Endodermal cell (in vitro differentiated cells): ENCODE results near the gene GABARAPL2. TPM values are rescaled to one million over a fixed set of nuclear protein-coding genes. Genes with fewer than 3 reads are reported as not detected.

ENCODE experiments used
- DNase-seq: peaks from one replicate; pipeline ENCODE4 v3.0.0-alpha.2; 2017
- H3K27ac ChIP-seq: 2 replicates; pipeline ENCODE4 v1.5.1; 2013; ENCODE audit warnings: mild to moderate bottlenecking, low read depth, low read length, moderate library complexity
- H3K27me3 ChIP-seq: 2 replicates; pipeline ENCODE4 v1.6.1; 2013; ENCODE audit warnings: mild to moderate bottlenecking, low read length, moderate library complexity; ENCODE audit not compliant: insufficient read depth, control insufficient read depth, poor library complexity, severe bottlenecking
- H3K36me3 ChIP-seq: 2 replicates; pipeline ENCODE4 v1.7.0; 2013; ENCODE audit warnings: mild to moderate bottlenecking, low read length, moderate library complexity; ENCODE audit not compliant: control insufficient read depth, insufficient read depth
- H3K4me1 ChIP-seq: one replicate; pipeline ENCODE4 v1.7.0; 2013; ENCODE audit warnings: low read length; ENCODE audit not compliant: control insufficient read depth, insufficient read depth
- H3K4me3 ChIP-seq: 2 replicates; pipeline ENCODE4 v1.5.1; 2013; ENCODE audit warnings: mild to moderate bottlenecking, low read length, moderate library complexity
- H3K9ac ChIP-seq: 2 replicates; pipeline ENCODE4 v1.6.1; 2013; ENCODE audit warnings: mild to moderate bottlenecking, low read length, moderate library complexity; ENCODE audit not compliant: poor library complexity, severe bottlenecking; ENCODE audit errors: extremely low read depth
- H3K9me3 ChIP-seq: 2 replicates; pipeline ENCODE4 v1.6.1; 2013; ENCODE audit warnings: mild to moderate bottlenecking, low read length, moderate library complexity; ENCODE audit not compliant: control insufficient read depth
- H3K27ac Mint-ChIP-seq: 2 replicates; pipeline ENCODE4 v1.8.0; 2020; ENCODE audit warnings: mixed read lengths
- H3K27me3 Mint-ChIP-seq: 2 replicates; pipeline ENCODE4 v1.8.0; 2021; ENCODE audit warnings: mild to moderate bottlenecking, mixed read lengths; ENCODE audit not compliant: insufficient read depth
- H3K36me3 Mint-ChIP-seq: 2 replicates; pipeline ENCODE4 v1.8.0; 2020; ENCODE audit warnings: low read depth, mixed read lengths
- H3K4me1 Mint-ChIP-seq: 2 replicates; pipeline ENCODE4 v1.8.0; 2020; ENCODE audit warnings: mixed read lengths
- H3K4me3 Mint-ChIP-seq: 2 replicates; pipeline ENCODE4 v1.8.0; 2020; ENCODE audit warnings: mild to moderate bottlenecking, moderate library complexity, mixed read lengths
- H3K9me3 Mint-ChIP-seq: 2 replicates; pipeline ENCODE4 v1.8.0; 2020; ENCODE audit warnings: mild to moderate bottlenecking, mixed read lengths
- CTCF ChIP-seq: fragments of 200-600 bp; sonication (generic); conservative IDR thresholded peaks from 2 replicates; pipeline ENCODE4 v1.5.0; 2021; ENCODE audit warnings: antibody characterized with exemption, mild to moderate bottlenecking
- WGBS, 2 experiments: methylation state at CpG; one replicate each; pipeline versions ENCODE4 v1.1.5 to v1.1.7; 2013; ENCODE audit warnings: missing lambda C conversion rate in 2 of 2, mixed read lengths in 1 of 2; ENCODE audit not compliant: insufficient coverage in 1 of 2, insufficient read length in 1 of 2; 5-methylcytosine and 5-hydroxymethylcytosine counted together
- total RNA-seq, 2 donors: library from RNA; stranded (reverse); fragmentation: NEBNext Ultra II Directional in 1 of 2; extraction: Animal tissue kit (Norgen Biotek cat#: 25700) in 1 of 2; gene quantifications; 2 replicates in 1 of 2; 3 replicates in 1 of 2; pipeline ENCODE4 v1.2.1, GENCODE V29; 2021

The GABARAPL2 gene
- total RNA-seq, 2 donors from 2014 or later, result 72.8 to 78.5 TPM

- H3K9me3 Mint-ChIP-seq, result no peaks in the 10 kb centered on the region
- 73 to 87% methylated on average over 4 of the region's 4 CpGs for WGBS, 2 experiments
- no peaks in the 10 kb centered on the region for H3K27me3 ChIP-seq
- H3K9ac ChIP-seq, result no peak overlapping the region
- peaks cover 57% of the 10 kb centered on the region for H3K36me3 ChIP-seq
- peaks cover 16% of the 10 kb centered on the region for H3K4me1 Mint-ChIP-seq
- no peaks in the 10 kb centered on the region for H3K27me3 Mint-ChIP-seq
- peaks cover 5% of the 10 kb centered on the region for H3K4me1 ChIP-seq
- no peak for DNase-seq
- H3K4me3 Mint-ChIP-seq, result no peak overlapping the region
- peak overlapping the region; percentile 46 for H3K27ac Mint-ChIP-seq
- TF ChIP-seq CTCF, result no peak
- no peaks in the 10 kb centered on the region for H3K9me3 ChIP-seq
- peaks cover 51% of the 10 kb centered on the region for H3K36me3 Mint-ChIP-seq
- H3K27ac ChIP-seq, result no peak overlapping the region
- H3K4me3 ChIP-seq, result no peak overlapping the region
Measured at GRCh38 chr16:75624921-75625334, 58.7 kb downstream of the GABARAPL2 start.

GRCh38 chr16:75626806-75627205 lies 60.6 kb downstream of the GABARAPL2 start:
- no peak for TF ChIP-seq CTCF
- 94 to 97% methylated on average over 4 of the region's 4 CpGs for WGBS, 2 experiments
- H3K9me3 Mint-ChIP-seq, result no peaks in the 10 kb centered on the region

More at GRCh38 chr16:75626806-75627205, 60.6 kb downstream of the GABARAPL2 start:
- no peak for DNase-seq
- Histone ChIP-seq H3K9ac (no peak overlapping the region), H3K27me3 (no peaks in the 10 kb centered on the region), H3K27ac (no peak overlapping the region), H3K9me3 (no peaks in the 10 kb centered on the region), H3K4me1 (peaks cover 5% of the 10 kb centered on the region), H3K36me3 (peaks cover 66% of the 10 kb centered on the region), H3K4me3 (no peak overlapping the region)
- H3K4me1 Mint-ChIP-seq, result peaks cover 16% of the 10 kb centered on the region
- H3K27me3 Mint-ChIP-seq, result no peaks in the 10 kb centered on the region
- H3K4me3 Mint-ChIP-seq, result no peak overlapping the region
- H3K36me3 Mint-ChIP-seq, result peaks cover 59% of the 10 kb centered on the region
- H3K27ac Mint-ChIP-seq, result peak overlapping the region; percentile 1

Other genes with a start within 250 kb of the GABARAPL2 start
- 100 to 1,000 TPM in 1 of 2 donors, 10 to 100 TPM in 1; 88.7 to 117 TPM for gene CFDP1, start 132.9 kb upstream of the GABARAPL2 start, total RNA-seq
- 10 to 100 TPM; 72.7 to 74.8 TPM for gene TMEM170A, start 101.7 kb upstream of the GABARAPL2 start, total RNA-seq
- 10 to 100 TPM; 13.5 to 15.9 TPM for gene CHST6, start 70.9 kb upstream of the GABARAPL2 start, total RNA-seq
- 1 to 10 TPM in 1 of 2 donors, under 1 TPM in 1; 0.26 to 1.1 TPM for gene CHST5, start 30.3 kb upstream of the GABARAPL2 start, total RNA-seq
- 10 to 100 TPM; 11.9 to 15.7 TPM for gene TMEM231, start 10.1 kb upstream of the GABARAPL2 start, total RNA-seq
- 10 to 100 TPM; 50.1 to 54.9 TPM for gene ADAT1, start 56.9 kb downstream of the GABARAPL2 start, total RNA-seq
- 100 to 1,000 TPM; 141 to 168 TPM for gene KARS1, start 81.3 kb downstream of the GABARAPL2 start, total RNA-seq
- 10 to 100 TPM; 20.0 to 23.4 TPM for gene TERF2IP, start 81.4 kb downstream of the GABARAPL2 start, total RNA-seq
- not detected for gene CPHXL2, start 110.6 kb downstream of the GABARAPL2 start, total RNA-seq
- gene DUXB, start 135.1 kb downstream of the GABARAPL2 start, total RNA-seq, result not detected
- gene CPHXL, start 160.1 kb downstream of the GABARAPL2 start, total RNA-seq, result not detected